Hepatocyte (in vitro differentiated cells): ENCODE measurements around the gene LRCH1.

ENCODE experiments used
- CTCF ChIP-seq: fragments of 200-600 bp; sonication (generic); IDR thresholded peaks from 2 replicates; pipeline ENCODE4 v1.5.1; 2016; ENCODE audit warnings: antibody characterized with exemption, mild to moderate bottlenecking; ENCODE audit not compliant: poor library complexity
- EZH2 ChIP-seq: fragments of 200-600 bp; sonication (generic); IDR thresholded peaks from 2 replicates; pipeline ENCODE4 v1.6.1; 2016; ENCODE audit warnings: antibody characterized with exemption, mild to moderate bottlenecking, borderline replicate concordance

- TF ChIP-seq EZH2, result no peak
- TF ChIP-seq CTCF, result no peak
Measured at GRCh38 chr13:46667687-46668281, 114.8 kb downstream of the LRCH1 start.
